ENCODE measurements around the gene SCIN.

The SCIN gene

DNA sequence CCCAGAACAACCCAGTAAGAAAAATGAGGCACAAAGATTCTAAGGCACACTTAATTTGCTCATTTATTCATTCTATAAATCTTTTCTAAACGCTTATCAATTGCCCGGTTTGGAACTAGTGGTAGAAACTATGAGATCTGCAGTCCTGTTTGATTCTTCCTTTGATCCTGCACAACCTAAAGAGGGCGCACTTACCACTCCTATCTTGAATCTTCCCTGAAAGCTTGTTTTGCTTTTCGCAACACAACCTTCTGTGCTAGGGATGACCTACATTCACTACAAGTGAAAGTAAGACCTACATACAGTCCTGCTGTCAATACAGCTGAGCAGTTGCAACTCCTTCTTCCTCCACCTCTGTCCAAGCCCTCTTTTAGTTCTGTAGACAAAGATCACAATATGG lies 104.3 kb downstream of the SCIN start:
- TF ChIP-seq, protein P1, sequence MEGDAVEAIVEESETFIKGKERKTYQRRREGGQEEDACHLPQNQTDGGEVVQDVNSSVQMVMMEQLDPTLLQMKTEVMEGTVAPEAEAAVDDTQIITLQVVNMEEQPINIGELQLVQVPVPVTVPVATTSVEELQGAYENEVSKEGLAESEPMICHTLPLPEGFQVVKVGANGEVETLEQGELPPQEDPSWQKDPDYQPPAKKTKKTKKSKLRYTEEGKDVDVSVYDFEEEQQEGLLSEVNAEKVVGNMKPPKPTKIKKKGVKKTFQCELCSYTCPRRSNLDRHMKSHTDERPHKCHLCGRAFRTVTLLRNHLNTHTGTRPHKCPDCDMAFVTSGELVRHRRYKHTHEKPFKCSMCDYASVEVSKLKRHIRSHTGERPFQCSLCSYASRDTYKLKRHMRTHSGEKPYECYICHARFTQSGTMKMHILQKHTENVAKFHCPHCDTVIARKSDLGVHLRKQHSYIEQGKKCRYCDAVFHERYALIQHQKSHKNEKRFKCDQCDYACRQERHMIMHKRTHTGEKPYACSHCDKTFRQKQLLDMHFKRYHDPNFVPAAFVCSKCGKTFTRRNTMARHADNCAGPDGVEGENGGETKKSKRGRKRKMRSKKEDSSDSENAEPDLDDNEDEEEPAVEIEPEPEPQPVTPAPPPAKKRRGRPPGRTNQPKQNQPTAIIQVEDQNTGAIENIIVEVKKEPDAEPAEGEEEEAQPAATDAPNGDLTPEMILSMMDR (IDR thresholded peaks at IDR 0.05; ENCODE audit: control extremely low read depth, extremely low read depth, low read depth, missing control alignments): no peak
- CTCF ChIA-PET: interaction anchor here (1.2 to 2.0 kb wide), 6 partner anchors 12 to 241 kb away, joined by 3 to 6 read pairs (median 4); no protein-coding TSS in a partner anchor
- POLR2A ChIA-PET: no interaction called here
- peak; percentile 39 for DNase-seq (ENCODE audit: extremely low spot score)

DNA sequence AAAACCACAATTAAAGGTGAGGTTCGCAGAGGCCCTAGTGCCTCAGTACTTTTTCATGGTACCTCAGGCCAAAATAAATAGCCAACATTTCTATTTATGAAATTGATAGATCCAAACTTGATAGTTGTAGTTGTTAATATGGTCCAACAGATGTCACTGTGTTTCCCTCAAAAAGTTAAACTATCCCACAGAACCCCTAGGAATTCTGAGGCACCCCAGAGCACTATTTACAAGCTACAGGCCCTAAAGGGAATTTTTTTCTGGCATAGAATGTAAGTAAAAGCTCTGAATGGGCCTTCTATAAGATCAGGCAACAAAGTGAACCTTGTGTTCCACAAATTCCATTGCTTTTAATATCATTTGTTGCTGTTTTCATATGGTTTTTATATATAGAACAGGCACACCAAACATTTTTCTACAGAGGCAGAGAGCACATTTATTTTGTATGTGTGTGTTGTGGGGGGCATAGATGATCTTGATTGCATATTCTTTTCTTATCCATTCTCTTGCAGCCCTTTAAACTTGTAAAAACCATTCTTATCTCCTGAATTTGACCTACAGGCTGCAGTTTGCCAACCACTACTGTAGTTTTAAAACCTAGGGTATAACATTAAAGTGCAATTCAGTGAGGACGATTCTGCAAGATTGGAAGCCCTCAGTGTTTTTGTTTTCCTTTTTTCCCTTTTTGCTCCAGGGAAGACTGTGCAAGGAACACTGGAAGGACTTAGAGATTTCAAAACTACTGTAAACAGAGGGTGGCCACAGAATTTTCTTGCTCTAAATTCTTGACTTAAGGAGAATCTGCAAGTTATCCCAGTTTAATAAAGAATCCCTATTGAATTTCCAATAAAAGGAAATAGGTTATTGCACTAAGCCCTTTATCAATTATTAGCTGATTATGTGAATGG lies 113.4 kb downstream of the SCIN start:
- CTCF ChIA-PET: no interaction called here
- TF ChIP-seq, protein P1 (IDR thresholded peaks at IDR 0.05; ENCODE audit: control extremely low read depth, extremely low read depth, low read depth, missing control alignments): no peak
- no peak for DNase-seq (ENCODE audit: extremely low spot score)
- POLR2A ChIA-PET: no interaction called here

DNA sequence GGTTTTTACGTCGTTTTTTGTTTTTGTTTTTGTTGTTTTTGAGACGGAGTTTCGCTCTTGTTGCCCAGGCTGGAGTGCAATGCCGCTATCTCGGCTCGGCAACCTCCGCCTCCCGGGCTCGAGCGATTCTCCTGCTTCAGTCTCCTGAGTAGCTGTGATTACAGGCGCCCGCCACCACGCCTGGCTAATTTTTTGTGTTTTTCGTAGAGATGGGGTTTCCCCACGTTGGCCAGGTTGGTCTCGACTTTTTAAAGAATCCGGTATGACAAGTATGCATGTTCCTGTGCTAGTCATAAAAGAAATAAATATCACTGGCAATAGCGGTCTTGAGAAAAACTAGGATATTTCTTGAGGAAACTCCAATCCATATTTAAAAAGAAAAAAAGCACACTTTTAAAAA lies 114.2 kb downstream of the SCIN start:
- no peak for DNase-seq (ENCODE audit: extremely low spot score)

DNA sequence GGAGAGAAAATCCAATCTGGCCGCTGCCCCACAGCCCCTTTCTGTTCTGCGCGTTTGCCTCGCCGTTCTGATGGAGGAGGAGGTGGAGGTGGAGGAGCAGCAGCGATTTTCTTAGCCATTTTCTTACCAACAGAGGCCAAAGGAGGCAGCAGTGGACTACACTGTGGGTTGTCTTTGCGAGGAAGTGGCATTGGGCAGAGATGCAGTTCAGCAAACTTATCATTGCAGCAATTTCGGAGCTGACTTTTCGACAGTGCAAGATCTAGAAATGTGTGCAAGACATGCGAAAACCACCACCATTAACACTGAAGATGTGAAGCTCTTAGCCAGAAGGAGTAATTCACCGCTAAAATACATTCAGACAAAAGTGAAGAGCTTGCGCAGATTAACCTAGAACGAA lies 115.0 kb downstream of the SCIN start:
- CTCF ChIA-PET: interaction anchor here (1.5 to 2.5 kb wide), 4 partner anchors 11 to 47 kb away, joined by 4 to 22 read pairs (median 12); no protein-coding TSS in a partner anchor
- TF ChIP-seq, protein P1 (IDR thresholded peaks at IDR 0.05; ENCODE audit: control extremely low read depth, extremely low read depth, low read depth, missing control alignments): peak; percentile 5

More for the DNA sequence above, 114.2 kb downstream of the SCIN start:
- CTCF ChIA-PET: no interaction called here
- TF ChIP-seq, protein P1 (IDR thresholded peaks at IDR 0.05; ENCODE audit: control extremely low read depth, extremely low read depth, low read depth, missing control alignments): no peak
- POLR2A ChIA-PET: no interaction called here

DNA sequence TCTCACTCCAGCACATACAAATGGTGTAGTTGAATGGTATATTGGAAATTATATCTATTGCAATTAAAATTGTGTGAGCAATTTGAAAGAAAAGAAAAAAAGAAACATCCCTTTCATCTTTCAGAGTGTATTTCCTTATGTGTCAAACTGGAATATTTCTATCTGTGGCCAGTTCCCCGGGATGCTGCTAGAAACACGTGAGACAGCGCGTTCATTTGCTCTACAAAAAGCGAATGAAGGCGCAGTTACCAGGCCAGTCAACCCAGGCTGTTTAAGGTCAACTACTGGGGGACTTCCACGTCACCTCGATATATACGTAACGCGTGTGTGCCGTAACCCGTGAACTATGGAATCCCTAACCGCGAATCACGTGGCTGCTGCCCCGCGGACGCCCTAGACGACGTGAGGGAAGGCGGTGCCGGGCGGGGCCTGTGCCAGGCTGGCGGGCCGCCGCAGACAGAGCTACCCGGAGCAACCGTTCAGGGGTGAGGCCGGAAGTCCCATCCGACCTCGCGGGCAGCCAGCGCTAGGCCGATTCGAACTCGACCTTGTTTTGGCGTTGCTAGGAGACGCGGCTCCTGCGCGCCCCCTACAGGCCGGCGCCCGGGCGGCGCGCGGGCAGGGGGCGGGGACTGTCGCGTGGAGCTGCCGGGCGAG lies 115.8 kb downstream of the SCIN start:
- TF ChIP-seq, protein P1 (IDR thresholded peaks at IDR 0.05; ENCODE audit: control extremely low read depth, extremely low read depth, low read depth, missing control alignments): peak; percentile 91
- peak; percentile 88 for DNase-seq (ENCODE audit: extremely low spot score)
- ChIA-PET CTCF (interaction anchor here (0.6 to 2.5 kb wide), 22 partner anchors 10 to 581 kb away, joined by 3 to 22 read pairs (median 4); partner anchors contain the start of gene SCIN), POLR2A (no interaction called here)

More for the DNA sequence above, 115.0 kb downstream of the SCIN start:
- POLR2A ChIA-PET: no interaction called here
- no peak for DNase-seq (ENCODE audit: extremely low spot score)

DNA sequence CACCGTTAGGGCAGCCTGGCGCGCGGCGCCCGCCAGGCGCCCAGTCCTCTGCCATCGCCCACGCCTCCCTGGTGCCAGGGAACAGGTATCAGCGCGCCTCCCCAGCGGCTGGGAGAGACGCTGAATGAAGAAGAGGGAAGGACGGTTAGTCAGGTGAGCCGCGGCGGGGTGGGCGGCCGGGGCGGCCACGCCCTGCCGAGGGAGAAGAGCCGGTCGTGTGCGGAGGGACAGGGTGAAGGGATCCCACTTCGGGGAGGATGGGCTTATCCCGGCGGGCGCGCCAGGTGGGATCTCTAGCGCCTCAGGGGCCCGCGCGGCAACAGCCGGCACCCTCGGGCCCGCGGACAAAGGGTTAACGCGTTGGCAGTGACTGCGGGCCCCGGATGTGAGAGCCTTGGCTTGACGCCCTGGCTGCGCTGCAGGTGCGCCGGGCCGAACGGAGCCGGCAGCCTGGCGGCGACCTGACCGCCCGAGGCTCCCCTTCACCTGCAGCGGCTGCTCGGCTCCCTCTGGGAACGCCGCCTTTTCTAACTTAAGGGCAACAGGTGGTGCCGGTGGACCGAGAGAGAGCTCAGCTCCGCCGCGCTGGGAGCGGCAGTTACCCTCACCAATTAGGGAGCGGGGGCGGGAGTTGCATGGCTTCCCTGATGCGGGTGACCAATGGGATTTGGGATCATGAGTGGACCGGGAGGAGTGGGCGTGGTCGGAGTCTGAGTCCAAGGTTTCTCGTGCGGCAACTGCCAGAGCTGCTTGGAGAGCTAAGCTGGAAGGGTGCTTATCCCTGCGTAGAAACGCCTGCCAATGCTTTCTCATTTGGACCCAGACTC lies 116.6 kb downstream of the SCIN start, which contains the start of gene ARL4A:
ARL4A (plus strand) TSS at position 743 of the 827 bp plus-strand sequence. CDS start 622 bp downstream, outside the sequence.
- ChIA-PET CTCF (interaction anchor here (0.6 to 2.5 kb wide), 24 partner anchors 10 to 580 kb away, joined by 3 to 22 read pairs (median 4); partner anchors contain the start of gene SCIN), POLR2A (no interaction called here)
- peak; percentile 87 for DNase-seq (ENCODE audit: extremely low spot score)
- TF ChIP-seq, protein P1 (IDR thresholded peaks at IDR 0.05; ENCODE audit: control extremely low read depth, extremely low read depth, low read depth, missing control alignments): peak; percentile 12
